CD8-positive, alpha-beta memory T cell (primary cell): ENCODE data around the gene P2RX4. TPM values are rescaled to one million over a fixed set of nuclear protein-coding genes. Genes with fewer than 3 reads are reported as not detected.
A peak's percentile ranks its signal among the peaks of the same experiment; 100 is the strongest.
"Not testable (repeated sequence)": the region's sequence is repeated elsewhere in the genome, so short reads cannot be mapped to it uniquely, and the experiment has no call there.

ENCODE experiments used
- CTCF ChIA-PET: fragments of 350-600 bp; sonication (Branson Sonifier 250); formaldehyde crosslinking; loops from one replicate; lab custom pipeline; 2021; ENCODE audit warnings: antibody characterized with exemption; lab: Charles Lee
- POLR2A ChIA-PET: fragments of 350-600 bp; sonication (Branson Sonifier 250); formaldehyde crosslinking; loops from one replicate; lab custom pipeline; 2021; ENCODE audit warnings: antibody characterized with exemption; lab: Charles Lee
- DNase-seq, 5 donors: peaks; one replicate each; pipeline versions ENCODE4 v3.0.0 to v3.0.0-alpha.2; 2020 to 2022; ENCODE audit warnings: mixed read lengths in 1 of 5
- H3K27ac ChIP-seq: one replicate; pipeline ENCODE4 v1.7.0; 2013; ENCODE audit warnings: low read depth, mild to moderate bottlenecking, low read length, moderate library complexity
- H3K27me3 ChIP-seq: 2 replicates; pipeline ENCODE4 v1.7.0; 2013; ENCODE audit warnings: low read length, mild to moderate bottlenecking; ENCODE audit not compliant: insufficient read depth, poor library complexity, severe bottlenecking
- H3K36me3 ChIP-seq: 2 replicates; pipeline ENCODE4 v1.7.0; 2013; ENCODE audit warnings: mild to moderate bottlenecking, low read length, moderate library complexity; ENCODE audit not compliant: insufficient read depth
- H3K4me1 ChIP-seq: 2 replicates; pipeline ENCODE4 v1.7.0; 2013; ENCODE audit warnings: mild to moderate bottlenecking, low read length, moderate library complexity; ENCODE audit not compliant: insufficient read depth
- H3K4me3 ChIP-seq: 2 replicates; pipeline ENCODE4 v1.7.0; 2013; ENCODE audit warnings: mild to moderate bottlenecking, low read length
- H3K9me3 ChIP-seq: 2 replicates; pipeline ENCODE4 v1.7.0; 2013; ENCODE audit warnings: mild to moderate bottlenecking, low read length
- H3K27ac Mint-ChIP-seq, 8 donors: one replicate each; pipeline ENCODE4 v1.8.0; 2020 to 2021; ENCODE audit warnings: mixed read lengths in 8 of 8, mild to moderate bottlenecking in 6 of 8, inconsistent platforms in 3 of 8, moderate library complexity in 3 of 8
- H3K27me3 Mint-ChIP-seq, 2 donors: one replicate each; pipeline ENCODE4 v1.8.0; 2020 to 2021; ENCODE audit warnings: mixed read lengths in 2 of 2, mild to moderate bottlenecking in 1 of 2, moderate library complexity in 1 of 2
- H3K36me3 Mint-ChIP-seq, 3 donors: one replicate each; pipeline ENCODE4 v1.8.0; 2020 to 2021; ENCODE audit warnings: mixed read lengths in 3 of 3, inconsistent platforms in 1 of 3, mild to moderate bottlenecking in 1 of 3
- H3K4me1 Mint-ChIP-seq, 3 donors: one replicate each; pipeline ENCODE4 v1.8.0; 2020 to 2021; ENCODE audit warnings: mixed read lengths in 3 of 3, inconsistent platforms in 1 of 3, mild to moderate bottlenecking in 1 of 3
- H3K4me3 Mint-ChIP-seq, 7 donors: one replicate each; pipeline ENCODE4 v1.8.0; 2020 to 2021; ENCODE audit warnings: mixed read lengths in 7 of 7, mild to moderate bottlenecking in 6 of 7, moderate library complexity in 4 of 7, inconsistent platforms in 2 of 7
- H3K9me3 Mint-ChIP-seq, 5 donors: one replicate each; pipeline ENCODE4 v1.8.0; 2020 to 2022; ENCODE audit warnings: mixed read lengths in 5 of 5, mild to moderate bottlenecking in 3 of 5, moderate library complexity in 2 of 5, inconsistent platforms in 1 of 5
- polyA plus RNA-seq: library from polyadenylated mRNA; unstranded; fragments of 300-500 nt; fragmentation: Illumina TruSeq; gene quantifications from one replicate; pipeline ENCODE4 v1.2.3, GENCODE V29; 2021
- total RNA-seq, 2 experiments: library from RNA; stranded (reverse); gene quantifications; one replicate each; pipeline ENCODE4 v1.2.3, GENCODE V29; 2021

The P2RX4 gene
- total and polyA plus RNA-seq, 3 experiments from 2014 or later: 27.0 to 40.3 (median 39.2) TPM

DNA sequence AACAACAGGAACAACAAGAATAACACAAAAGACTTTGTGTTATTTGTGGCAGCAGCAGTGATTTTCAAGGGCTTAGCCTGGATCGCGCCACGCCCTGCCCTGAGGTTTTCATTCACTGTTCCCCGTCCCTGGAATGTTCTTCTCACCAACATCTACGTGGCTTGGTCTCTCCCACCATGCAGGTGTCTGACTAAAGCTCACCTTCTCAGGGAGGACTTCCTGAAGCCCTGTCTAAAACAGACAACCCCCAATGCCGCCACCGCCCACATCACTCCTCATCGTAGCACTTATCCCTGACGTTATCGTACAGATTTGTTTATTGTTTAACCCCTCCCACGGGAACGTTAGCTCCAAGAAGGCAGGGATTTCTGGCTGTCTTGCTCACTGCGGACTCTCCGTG is 40.4 kb downstream of the P2RX4 start:
- Histone ChIP-seq H3K27ac (no peak overlapping the region), H3K9me3 (no peaks in the 10 kb centered on the region), H3K36me3 (peaks cover 5% of the 10 kb centered on the region), H3K27me3 (no peaks in the 10 kb centered on the region), H3K4me1 (no peaks in the 10 kb centered on the region), H3K4me3 (no peak overlapping the region)
- peaks cover 25 to 75% (median 26%) of the 10 kb centered on the region in 3 donors for H3K36me3 Mint-ChIP-seq
- no peaks in the 10 kb centered on the region for H3K4me1 Mint-ChIP-seq
- no peaks in the 10 kb centered on the region for H3K9me3 Mint-ChIP-seq
- no peak for DNase-seq
- peak overlapping the region in 1 of 8 donors; percentile 82 for H3K27ac Mint-ChIP-seq
- H3K27me3 Mint-ChIP-seq: peaks cover 0 to 3% of the 10 kb centered on the region in 2 donors
- CTCF ChIA-PET: no interaction called here
- no peak overlapping the region for H3K4me3 Mint-ChIP-seq
- POLR2A ChIA-PET: no interaction called here

DNA sequence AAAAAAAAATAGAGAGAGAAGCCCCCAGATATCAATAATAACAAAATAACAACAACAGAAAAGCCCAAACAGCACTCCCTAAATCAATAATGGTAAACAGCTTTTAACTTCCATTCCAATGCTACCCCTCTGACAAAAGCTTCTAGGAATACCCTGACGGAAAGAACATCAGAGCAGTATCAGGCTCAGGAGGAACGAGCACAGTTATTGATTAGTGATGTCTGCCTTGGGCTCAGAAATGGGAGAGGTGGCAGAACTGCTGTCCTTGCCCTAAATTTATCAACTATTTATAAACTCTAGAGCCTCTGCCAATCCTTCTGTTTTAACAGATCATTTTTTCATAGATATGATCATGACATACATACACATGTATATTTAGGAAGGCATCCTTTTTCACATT is 41.9 kb downstream of the P2RX4 start:
- DNase-seq: no peak
- ChIA-PET CTCF (no interaction called here), POLR2A (no interaction called here)
- H3K36me3 ChIP-seq: peaks cover 5% of the 10 kb centered on the region
- H3K4me1 ChIP-seq: no peaks in the 10 kb centered on the region
- no peak overlapping the region for H3K27ac ChIP-seq
- no peak overlapping the region for H3K4me3 ChIP-seq
- H3K4me1 Mint-ChIP-seq: no peaks in the 10 kb centered on the region
- H3K27me3 ChIP-seq: no peaks in the 10 kb centered on the region
- no peak overlapping the region for H3K27ac Mint-ChIP-seq
- H3K36me3 Mint-ChIP-seq: peaks cover 28 to 82% (median 30%) of the 10 kb centered on the region in 3 donors
- no peaks in the 10 kb centered on the region for H3K9me3 Mint-ChIP-seq
- H3K27me3 Mint-ChIP-seq: peaks cover 0 to 3% of the 10 kb centered on the region in 2 donors
- H3K4me3 Mint-ChIP-seq: no peak overlapping the region
- no peaks in the 10 kb centered on the region for H3K9me3 ChIP-seq

GRCh38 chr12:121252712-121253345 is 42.9 kb downstream of the P2RX4 start:
- Mint-ChIP-seq H3K9me3 (no peaks in the 10 kb centered on the region), H3K27ac (no peak overlapping the region), H3K36me3 (peaks cover 28 to 78% (median 31%) of the 10 kb centered on the region in 3 donors), H3K4me3 (no peak overlapping the region), H3K4me1 (no peaks in the 10 kb centered on the region), H3K27me3 (peaks cover 0 to 3% of the 10 kb centered on the region in 2 donors)
- ChIA-PET POLR2A (no interaction called here), CTCF (no interaction called here)
- Histone ChIP-seq H3K4me1 (no peaks in the 10 kb centered on the region), H3K9me3 (no peaks in the 10 kb centered on the region), H3K27me3 (no peaks in the 10 kb centered on the region), H3K27ac (no peak overlapping the region), H3K36me3 (peaks cover 5% of the 10 kb centered on the region), H3K4me3 (no peak overlapping the region)
- DNase-seq: no peak

GRCh38 chr12:121253638-121254335 is 43.9 kb downstream of the P2RX4 start:
- Histone ChIP-seq H3K9me3 (no peaks in the 10 kb centered on the region), H3K27me3 (no peaks in the 10 kb centered on the region), H3K36me3 (peaks cover 5% of the 10 kb centered on the region), H3K27ac (no peak overlapping the region), H3K4me1 (no peaks in the 10 kb centered on the region), H3K4me3 (no peak overlapping the region)
- H3K4me1 Mint-ChIP-seq: no peaks in the 10 kb centered on the region
- no peak for DNase-seq
- H3K4me3 Mint-ChIP-seq: no peak overlapping the region
- H3K27me3 Mint-ChIP-seq: peaks cover 0 to 3% of the 10 kb centered on the region in 2 donors
- H3K36me3 Mint-ChIP-seq: peaks cover 28 to 75% (median 31%) of the 10 kb centered on the region in 3 donors
- H3K9me3 Mint-ChIP-seq: no peaks in the 10 kb centered on the region
- ChIA-PET POLR2A (no interaction called here), CTCF (no interaction called here)
- peak overlapping the region in 1 of 8 donors; percentile 29 for H3K27ac Mint-ChIP-seq

DNA sequence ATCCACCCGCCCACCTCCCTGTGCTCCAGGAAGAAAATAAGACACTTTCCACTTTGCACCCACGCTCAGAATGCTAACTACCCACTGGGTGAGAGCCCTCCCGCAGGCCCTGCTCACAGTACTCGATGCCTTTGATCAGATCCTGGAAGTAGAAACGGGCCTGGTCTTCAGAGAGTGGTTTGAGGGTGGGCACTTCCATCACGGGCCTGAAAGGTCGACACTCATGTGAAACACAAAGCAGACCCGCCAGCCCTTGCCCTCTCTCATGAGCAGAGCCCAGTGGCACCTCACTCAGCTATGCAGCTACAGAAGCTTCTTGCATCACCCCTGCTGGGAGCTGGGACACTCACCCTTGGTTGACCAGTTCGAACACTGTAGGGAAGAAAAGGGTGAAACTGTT is 45.5 kb downstream of the P2RX4 start:
- H3K4me3 Mint-ChIP-seq: no peak overlapping the region
- H3K4me3 ChIP-seq: no peak overlapping the region
- no peak for DNase-seq
- no peaks in the 10 kb centered on the region for H3K4me1 Mint-ChIP-seq
- ChIA-PET POLR2A (no interaction called here), CTCF (no interaction called here)
- no peak overlapping the region for H3K27ac ChIP-seq
- peak overlapping the region in 2 of 8 donors; percentile 12 to 29 for H3K27ac Mint-ChIP-seq
- H3K36me3 Mint-ChIP-seq: peaks cover 28 to 74% (median 31%) of the 10 kb centered on the region in 3 donors
- H3K27me3 ChIP-seq: no peaks in the 10 kb centered on the region
- no peaks in the 10 kb centered on the region for H3K9me3 Mint-ChIP-seq
- no peaks in the 10 kb centered on the region for H3K4me1 ChIP-seq
- peaks cover 3% of the 10 kb centered on the region for H3K36me3 ChIP-seq
- H3K27me3 Mint-ChIP-seq: peaks cover 0 to 3% of the 10 kb centered on the region in 2 donors
- H3K9me3 ChIP-seq: no peaks in the 10 kb centered on the region

GRCh38 chr12:121257704-121258449 is 47.9 kb downstream of the P2RX4 start:
- H3K4me1 ChIP-seq, H3K36me3 ChIP-seq, H3K4me1 Mint-ChIP-seq, H3K4me3 ChIP-seq, POLR2A ChIA-PET, CTCF ChIA-PET, H3K27me3 ChIP-seq, H3K27ac ChIP-seq, H3K4me3 Mint-ChIP-seq, H3K9me3 ChIP-seq, DNase-seq, H3K27me3 Mint-ChIP-seq, H3K9me3 Mint-ChIP-seq: not testable (repeated sequence)
- peak overlapping the region in 3 of 8 donors; percentile 23 to 39 (median 29) for H3K27ac Mint-ChIP-seq
- peaks cover 23 to 72% (median 27%) of the 10 kb centered on the region in 3 donors for H3K36me3 Mint-ChIP-seq

DNA sequence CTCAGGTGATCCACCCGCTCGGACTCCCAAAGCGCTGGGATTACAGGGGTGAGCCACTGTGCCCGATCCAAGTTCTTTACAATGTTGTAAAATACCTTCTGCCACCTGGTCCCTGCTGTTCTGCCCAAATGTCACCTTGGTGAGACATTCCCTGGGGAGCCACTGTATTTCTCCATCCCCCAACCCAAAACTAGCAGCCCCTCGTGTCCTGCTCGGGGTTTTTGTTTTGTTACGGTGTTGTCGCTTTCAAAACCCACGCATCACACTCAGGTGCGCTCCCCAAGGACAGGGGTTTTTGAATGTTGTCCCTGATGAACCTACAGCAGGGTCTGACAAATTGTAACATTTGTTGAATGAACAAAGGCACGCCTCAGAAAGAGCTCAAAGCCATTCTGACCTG is 49.1 kb downstream of the P2RX4 start:
- no peaks in the 10 kb centered on the region for H3K4me1 Mint-ChIP-seq
- DNase-seq: no peak
- no peaks in the 10 kb centered on the region for H3K9me3 Mint-ChIP-seq
- peaks cover 11 to 69% (median 18%) of the 10 kb centered on the region in 3 donors for H3K36me3 Mint-ChIP-seq
- Histone ChIP-seq H3K9me3 (no peaks in the 10 kb centered on the region), H3K36me3 (peaks cover 3% of the 10 kb centered on the region), H3K27me3 (no peaks in the 10 kb centered on the region), H3K4me3 (no peak overlapping the region), H3K4me1 (no peaks in the 10 kb centered on the region), H3K27ac (no peak overlapping the region)
- ChIA-PET POLR2A (no interaction called here), CTCF (no interaction called here)
- H3K4me3 Mint-ChIP-seq: no peak overlapping the region
- H3K27me3 Mint-ChIP-seq: peaks cover 0 to 3% of the 10 kb centered on the region in 2 donors
- no peak overlapping the region for H3K27ac Mint-ChIP-seq

DNA sequence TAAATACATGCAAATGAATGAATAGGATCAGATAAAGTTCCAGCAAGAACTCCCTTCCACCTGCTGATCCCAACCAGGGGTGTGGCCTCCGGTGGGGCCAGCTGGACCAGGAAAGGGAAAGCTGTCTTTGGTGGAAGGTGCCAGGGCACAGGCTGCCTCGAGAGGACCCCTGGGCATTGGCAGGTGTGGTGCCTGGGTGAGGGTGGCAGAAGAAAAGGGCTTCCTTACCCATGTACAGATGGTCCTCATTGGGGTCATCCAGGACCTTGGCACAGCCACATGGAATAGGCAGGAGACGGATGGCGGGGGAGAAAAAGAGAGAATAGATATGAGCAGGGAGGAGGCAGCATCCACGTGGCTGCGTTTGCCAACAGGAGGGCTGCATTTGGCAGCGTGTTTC is 50.2 kb downstream of the P2RX4 start:
- H3K4me1 ChIP-seq: no peaks in the 10 kb centered on the region
- ChIA-PET CTCF (no interaction called here), POLR2A (no interaction called here)
- Mint-ChIP-seq H3K4me1 (no peaks in the 10 kb centered on the region), H3K27ac (no peak overlapping the region), H3K4me3 (no peak overlapping the region), H3K9me3 (no peaks in the 10 kb centered on the region), H3K36me3 (peaks cover 5 to 67% (median 21%) of the 10 kb centered on the region in 3 donors), H3K27me3 (no peaks in the 10 kb centered on the region)
- H3K27me3 ChIP-seq: no peaks in the 10 kb centered on the region
- no peak for DNase-seq
- peaks cover 3% of the 10 kb centered on the region for H3K36me3 ChIP-seq
- no peak overlapping the region for H3K4me3 ChIP-seq
- no peak overlapping the region for H3K27ac ChIP-seq
- H3K9me3 ChIP-seq: no peaks in the 10 kb centered on the region
